ENCODE results near the gene TRAPPC1.

GRCh38 chr17:7889166-7889955 lies 42.4 kb downstream of the TRAPPC1 start:
- peak; percentile 24 to 73 (median 58) for TF ChIP-seq CTCF (IDR thresholded peaks at IDR 0.05 in 8 of 11, conservative IDR thresholded peaks at IDR 0.05 in 3 of 11)
- peak; percentile 89 to 93 (median 90) for TF ChIP-seq POLR2AphosphoS5 (IDR thresholded peaks at IDR 0.05)

All from spleen (tissue), 7 donors.